HG03558 (cell line): ENCODE results near the gene AHCTF1.

Source experiments
- ATAC-seq: cut with Tn5 transposase; IDR thresholded peaks from one replicate; pipeline ENCODE4 v1.9.1; 2021; ENCODE audit warnings: moderate number of reproducible peaks; ENCODE audit not compliant: unreplicated experiment; ENCODE audit errors: extremely low read depth

AHCTF1 gene

DNA sequence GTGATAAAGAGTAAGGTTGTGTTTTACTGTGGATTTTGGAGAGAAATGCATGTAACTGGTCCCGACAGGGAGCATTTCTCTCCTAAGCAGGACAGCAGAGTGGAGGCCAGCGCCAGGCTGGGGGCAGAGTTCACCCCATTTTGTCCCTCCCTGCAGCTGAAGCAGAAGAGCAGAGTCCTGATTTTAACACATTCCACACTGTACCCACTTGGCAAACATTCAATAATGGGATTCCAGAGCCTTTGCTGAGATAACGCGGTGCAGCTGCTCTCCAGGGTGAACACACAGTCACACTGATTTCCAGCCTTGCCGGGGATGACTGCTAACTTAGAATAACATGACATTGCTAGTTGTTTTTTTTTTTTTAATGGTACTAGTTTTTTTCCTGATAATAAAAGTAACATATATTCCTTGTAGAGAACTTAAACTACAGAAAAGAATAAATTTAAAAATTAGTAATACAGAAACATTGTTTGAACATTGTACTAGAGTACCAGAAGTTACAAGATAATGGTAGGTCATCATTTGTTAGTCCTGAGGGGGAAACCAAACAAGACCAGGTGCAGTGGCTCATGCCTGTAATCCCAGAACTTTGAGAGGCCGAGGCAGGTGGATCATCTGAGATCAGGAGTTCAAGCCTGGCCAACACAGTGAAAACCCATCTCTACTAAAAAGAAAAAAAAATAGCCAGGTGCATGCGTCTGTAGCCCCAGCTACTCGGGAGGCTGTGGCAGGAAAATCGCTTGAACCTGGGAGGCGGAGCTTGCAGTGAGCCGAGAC, 130.3 kb downstream of the AHCTF1 start:
- no peak for ATAC-seq

DNA sequence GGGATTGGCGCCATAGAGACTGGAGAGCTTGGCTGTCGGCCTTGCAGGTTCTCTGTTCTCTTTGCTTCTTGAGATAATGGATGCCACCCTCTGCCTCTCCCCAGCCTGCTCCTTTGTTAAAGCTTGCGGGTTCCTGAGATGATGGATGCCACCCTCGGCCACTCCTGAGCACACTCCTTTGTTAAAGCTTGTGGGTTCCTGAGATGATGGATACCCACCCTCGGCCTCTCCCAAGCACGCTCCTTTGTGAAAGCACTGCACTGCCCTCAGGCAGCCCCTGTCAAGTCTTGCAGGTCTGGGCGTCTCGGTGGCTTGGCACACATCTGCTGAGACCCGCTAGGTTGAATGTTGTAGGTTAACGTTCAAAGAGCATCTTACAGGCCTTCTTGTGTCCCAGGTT, 131.0 kb downstream of the AHCTF1 start:
- ATAC-seq, result no peak

DNA sequence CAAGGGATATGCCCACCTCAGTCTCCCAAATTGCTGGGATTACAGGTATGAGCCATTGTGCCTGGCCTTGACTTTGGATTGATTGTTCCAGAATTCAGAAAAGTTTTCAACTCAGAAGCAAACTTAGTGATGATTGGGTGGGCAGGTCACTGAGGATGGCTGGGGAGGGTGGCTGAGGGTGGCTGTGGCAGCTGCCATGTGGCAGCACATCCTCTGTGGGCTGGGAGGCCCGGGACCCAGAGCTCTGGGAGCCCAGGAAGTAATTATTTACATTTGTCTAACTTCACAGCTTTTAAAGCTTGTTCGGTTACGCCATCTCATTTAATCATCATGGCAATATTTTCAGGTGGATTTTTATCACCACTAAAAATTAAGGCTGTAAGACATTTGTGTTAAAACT, 131.4 kb downstream of the AHCTF1 start:
- ATAC-seq, result no peak

DNA sequence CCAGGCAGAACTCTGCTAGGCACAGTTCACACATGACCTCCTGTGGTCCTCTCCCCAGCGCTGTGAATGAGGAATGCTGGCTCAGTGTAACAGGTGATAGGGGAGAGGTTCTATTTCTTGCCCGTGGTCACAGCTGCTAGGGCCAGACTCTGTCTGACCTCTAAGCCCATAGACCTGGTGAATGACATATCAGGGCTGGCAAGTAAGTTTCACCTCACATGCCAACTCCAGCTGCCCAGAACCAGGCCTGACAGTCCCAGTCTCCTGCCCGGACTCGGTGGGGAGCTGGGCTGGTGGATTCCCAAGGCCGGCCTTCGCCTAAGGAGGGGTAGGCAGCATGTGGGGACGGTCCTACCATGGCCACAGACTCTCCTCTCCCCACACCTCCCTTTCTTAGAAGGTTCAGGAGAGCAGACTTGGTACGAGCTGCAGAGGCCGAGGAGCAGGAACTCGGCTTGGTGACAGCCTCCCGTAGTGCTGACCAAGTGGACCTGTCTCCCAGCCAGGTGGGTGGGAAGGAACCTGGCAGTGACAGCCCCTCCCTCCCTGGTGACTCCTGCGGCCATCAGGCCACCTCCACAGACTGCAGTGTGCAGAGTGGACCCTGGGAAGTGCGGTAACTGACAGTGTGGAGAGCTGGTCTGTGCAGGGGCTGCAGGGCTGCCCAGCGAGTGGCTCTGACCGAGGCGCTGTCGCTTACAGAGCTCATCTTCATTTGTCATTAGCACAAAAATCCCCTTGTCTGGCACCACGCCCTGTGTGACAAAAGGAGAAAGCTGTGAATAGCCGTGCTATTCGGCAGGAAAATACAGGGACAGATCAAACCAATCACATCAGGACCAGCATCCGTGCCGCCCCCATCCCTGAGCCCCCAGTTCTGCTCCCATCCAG, 132.9 kb downstream of the AHCTF1 start:
- no peak for ATAC-seq

DNA sequence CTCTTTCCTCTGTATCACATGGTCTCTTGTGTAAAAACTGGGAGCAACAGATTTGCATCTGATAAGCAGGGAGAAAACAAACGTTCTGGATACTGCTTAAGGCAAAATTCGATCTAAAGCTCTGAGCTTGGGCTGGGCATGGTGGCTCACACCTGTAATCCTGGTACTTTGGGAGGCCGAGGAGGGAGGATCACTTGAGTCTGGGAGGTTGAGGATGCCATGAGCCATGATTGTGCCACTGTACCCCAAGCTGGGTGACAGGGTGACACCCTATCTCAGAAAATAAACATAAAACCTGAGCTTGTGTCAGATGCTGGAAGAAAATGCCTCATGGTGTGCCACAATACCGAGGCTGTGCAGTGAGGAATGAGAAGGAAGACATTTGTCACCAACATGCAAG, 133.6 kb downstream of the AHCTF1 start:
- no peak for ATAC-seq

DNA sequence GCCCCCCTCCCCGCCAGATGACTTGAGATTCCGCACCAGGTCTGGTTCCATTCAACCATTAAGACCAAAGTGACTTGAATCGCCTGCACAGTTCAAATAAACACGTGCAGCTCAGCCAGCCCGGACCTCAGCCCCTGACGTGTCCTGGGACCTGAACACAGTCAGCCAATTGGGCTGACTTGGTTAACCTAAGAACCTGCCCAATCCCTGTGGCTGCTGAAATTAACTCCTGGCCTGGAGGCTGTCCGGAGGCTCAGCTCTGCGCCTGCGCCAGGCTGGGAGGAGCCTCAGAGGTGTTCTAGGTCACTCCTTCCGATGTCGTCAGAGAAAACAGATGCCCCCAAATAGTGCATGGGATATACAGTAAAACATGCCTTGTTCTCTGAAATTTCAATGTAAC, 134.2 kb downstream of the AHCTF1 start:
- no peak for ATAC-seq

DNA sequence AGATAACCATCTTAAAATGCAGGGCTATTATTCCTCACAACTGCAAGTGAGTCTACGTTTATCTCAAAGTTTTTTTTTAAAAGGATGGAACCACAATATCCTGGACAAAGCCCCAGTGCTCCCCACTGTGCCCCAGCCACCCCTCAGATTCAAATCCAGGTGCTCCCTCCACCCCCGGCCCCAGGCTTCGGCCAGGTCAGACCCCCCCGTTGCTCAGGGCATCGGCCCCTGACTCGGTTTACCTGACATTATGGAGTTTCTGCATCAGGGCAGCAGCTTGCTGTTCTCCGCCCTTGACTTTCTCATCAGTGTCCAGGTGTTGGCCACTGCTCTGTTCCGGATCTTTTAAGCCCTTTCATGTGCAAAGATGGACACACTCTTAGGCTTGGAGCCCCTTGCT, 134.6 kb downstream of the AHCTF1 start:
- no peak for ATAC-seq

DNA sequence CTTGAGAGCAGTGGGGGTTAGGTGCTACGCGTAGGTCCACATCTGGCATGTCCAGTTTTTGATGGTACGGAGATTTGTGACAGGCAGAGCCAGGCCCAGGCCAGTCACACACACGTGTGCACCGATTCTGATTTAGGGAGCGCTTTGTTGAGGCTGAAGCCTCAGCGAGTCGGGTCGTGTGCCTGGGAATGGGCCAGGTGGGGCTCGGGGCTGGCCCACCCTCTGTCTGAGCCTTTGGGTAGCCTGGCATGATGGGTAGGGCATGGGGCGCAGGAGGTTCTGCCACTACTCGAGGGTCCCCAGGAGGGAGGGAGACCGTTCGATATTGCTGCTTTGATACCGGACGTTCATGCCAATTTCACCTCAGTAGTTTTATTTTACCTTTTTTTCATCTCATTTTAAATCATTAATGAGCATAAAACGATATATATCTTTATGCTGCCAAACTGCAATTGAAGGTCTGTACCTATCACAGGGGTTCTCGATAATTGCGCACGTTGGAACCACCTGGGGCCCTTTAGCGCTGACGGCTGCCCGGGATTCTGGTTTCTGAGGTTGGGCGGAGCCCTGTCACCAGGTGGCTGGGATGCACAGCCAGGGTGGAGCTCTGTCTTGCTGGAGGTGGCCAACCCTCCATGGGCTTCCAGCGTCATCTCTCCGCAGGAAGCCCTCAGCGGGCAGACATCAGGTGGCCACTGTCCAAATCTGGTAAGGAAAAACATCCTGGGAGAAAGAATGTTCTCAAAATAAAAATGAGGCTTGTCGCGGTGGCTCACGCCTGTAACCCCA, 135.6 kb downstream of the AHCTF1 start:
- no peak for ATAC-seq

DNA sequence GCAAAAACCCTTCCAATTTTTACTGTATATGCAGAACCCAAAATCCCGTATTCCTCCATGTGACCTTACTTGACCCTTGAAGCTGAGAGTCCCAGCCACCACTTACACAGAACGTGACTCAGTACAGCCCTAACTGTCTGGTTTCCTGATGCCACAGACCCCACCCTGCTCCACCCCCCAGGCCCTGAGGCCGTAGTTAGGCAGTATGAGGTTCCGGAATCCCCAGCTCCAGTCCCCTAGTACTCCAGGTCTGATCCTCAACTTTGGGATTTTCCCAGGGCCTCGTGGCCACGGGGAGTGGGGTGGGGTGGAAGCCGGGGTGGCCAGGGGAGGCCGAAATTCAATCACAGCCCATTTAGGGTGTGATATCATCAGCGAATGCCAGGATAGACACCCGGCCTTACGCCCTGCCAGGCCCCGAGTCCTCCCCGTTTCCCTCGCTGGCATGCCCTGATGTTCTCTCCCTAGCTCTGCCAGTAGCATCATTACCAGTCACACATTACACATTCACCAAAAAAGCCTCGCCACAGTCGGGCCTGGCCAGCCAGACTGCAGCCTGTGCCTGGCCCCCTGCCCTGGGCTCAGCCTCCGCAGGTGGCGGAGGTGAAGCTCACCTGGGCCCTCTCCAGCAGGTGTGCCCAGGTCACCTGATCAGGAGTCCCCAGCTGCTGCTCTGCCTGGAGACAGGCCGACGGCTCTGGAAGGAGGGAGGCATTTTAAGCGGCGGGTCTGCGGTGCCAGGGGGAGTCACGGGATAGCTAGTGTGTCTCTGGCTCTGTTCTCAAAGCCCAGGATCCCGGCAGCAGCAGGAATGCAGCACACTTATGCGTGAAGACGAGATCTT, 136.7 kb downstream of the AHCTF1 start:
- no peak for ATAC-seq

DNA sequence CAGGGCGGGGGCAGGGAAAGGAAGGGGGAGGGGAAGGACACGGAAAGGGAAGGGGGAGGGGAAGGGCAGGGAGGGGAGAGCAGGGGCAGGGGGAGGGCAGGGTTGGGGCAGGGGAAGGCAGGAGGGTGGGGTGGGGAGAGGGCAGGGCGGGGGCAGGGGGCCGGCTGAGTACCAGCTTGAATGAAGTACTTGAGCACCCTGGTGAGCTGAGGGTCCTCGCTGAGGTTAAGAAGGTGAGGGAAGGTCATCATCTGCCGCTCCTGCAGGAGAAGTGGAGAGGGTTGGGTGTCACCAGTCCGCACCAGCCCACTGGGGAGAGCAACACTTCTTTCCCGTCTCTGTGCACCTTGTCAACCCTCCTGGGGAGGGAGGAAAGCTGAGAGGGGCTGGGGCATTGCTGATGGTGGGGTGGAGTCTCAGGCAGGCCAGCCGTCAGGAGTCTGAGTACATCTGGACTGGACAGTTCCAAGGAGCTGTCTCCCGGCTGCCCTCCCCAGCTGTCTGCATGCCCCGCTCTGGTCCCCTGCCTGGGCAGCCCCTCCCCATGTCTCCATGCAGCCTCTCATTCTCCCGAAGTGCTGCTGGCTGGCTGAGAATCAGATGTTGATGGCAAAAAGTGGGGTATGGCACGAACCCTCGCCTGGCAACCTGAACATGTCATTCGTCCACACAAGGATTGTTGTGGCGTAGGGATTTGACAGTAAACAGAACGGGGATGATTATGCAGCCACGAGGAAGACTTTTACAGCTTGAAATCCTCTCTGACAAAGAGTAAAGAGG, 137.5 kb downstream of the AHCTF1 start:
- ATAC-seq, result no peak

DNA sequence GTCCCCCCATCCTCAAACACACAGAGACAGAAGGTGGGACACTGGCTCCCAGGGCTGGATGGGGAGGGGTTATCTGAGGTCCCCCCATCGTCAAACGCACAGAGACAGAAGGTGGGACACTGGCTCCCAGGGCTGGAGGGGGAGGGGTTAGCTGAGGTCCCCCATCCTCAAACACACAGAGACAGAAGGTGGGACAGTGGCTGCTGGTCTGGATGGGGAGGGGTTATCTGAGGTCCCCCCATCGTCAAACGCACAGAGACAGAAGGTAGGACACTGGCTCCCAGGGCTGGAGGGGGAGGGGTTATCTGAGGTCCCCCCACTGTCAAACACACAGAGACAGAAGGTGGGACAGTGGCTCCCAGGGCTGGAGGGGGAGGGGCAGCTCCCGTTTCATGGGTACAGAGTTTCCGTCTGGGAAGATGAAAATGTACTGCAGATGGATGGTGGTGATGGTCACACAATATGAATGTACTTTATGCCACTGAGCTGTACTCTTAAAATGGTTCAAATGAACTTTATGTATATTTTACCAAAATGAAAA, 138.3 kb downstream of the AHCTF1 start:
- ATAC-seq, result no peak

DNA sequence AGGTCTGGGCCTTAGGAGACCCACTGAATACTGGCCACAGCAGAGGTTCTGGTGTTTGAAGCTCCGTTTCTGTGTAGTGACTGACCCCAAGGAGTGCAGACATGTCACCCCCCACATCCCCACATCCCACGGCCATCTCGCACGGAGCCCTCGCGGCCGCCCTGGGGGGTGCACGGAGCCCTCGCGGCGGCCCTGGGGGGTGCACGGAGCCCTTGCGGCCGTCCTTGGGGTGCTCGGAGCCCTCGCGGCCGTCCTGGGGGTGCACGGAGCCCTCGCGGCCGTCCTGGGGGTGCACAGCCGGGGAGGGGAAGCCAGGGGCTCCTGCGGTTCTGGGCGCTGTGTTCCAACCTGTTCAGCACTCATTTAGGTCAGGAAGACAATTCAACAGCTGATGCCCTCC, 139.1 kb downstream of the AHCTF1 start:
- no peak for ATAC-seq

DNA sequence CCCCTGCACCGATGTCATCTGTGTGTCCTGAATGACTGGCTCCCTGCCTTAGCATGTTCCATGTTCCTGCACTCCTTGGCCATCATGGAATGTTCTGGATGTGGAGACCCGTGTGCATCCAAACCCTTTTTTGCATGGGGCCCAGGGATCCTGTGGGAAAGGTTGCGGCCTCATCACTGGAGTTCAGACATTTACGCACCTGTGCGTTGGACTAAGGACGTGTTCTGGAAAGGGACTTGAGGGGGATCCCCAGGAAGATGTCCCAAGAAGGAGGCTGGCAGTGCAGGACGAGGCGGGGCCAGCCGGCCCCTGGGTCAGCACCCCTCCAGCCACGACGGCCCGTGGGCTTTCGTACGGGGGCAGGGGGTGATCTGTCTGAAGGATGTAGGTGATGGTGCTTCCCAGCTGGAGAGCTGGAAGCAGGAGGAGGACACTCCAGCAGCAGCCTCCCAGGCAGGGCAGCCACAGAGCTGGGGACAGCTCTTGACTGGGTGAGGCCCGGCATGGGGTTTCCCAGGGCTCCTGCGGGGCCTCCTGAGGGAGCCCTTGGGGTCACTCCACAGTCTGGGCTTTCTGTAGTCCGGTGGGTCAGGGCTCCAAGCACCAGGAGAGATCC, 140.3 kb downstream of the AHCTF1 start:
- ATAC-seq, result no peak

DNA sequence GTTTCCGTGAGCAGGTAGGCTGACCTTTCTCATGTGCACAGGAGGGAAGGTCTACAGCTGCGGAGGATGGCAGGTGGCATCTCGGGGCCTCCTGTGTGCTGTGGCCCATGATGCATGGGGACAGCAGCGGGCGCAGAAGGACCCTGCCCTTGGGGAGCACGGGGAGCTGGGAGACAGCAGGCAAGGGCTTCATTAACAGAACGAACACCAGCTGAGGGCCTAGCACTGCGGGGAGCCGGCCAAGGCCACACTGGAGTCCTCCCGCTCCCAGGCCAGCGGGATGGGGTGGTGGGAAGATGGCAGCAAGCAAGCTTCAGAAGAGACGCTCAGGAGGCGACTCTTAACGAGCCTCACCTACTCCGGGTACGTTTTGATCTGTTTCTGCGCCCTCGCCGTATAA, 140.9 kb downstream of the AHCTF1 start:
- no peak for ATAC-seq

DNA sequence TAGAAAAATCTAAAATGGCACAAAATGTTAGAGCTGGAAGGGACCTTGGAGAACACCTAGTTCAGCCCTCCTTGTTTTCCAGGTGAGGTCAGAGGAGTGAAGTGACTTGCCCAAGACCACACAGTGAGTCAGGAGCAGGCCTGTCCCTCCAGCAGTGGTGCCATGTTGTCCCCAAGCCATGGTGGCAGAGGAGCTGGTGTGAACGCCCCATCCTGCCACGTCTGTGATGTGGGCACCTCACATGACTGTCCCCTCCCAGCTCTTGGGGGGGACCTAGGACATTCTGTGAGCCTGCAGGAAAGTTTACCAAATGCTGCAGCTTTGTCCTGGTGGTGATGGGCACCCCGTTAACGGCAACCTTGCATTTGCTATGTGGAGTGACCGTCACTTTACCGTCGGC, 141.4 kb downstream of the AHCTF1 start:
- ATAC-seq, result no peak

DNA sequence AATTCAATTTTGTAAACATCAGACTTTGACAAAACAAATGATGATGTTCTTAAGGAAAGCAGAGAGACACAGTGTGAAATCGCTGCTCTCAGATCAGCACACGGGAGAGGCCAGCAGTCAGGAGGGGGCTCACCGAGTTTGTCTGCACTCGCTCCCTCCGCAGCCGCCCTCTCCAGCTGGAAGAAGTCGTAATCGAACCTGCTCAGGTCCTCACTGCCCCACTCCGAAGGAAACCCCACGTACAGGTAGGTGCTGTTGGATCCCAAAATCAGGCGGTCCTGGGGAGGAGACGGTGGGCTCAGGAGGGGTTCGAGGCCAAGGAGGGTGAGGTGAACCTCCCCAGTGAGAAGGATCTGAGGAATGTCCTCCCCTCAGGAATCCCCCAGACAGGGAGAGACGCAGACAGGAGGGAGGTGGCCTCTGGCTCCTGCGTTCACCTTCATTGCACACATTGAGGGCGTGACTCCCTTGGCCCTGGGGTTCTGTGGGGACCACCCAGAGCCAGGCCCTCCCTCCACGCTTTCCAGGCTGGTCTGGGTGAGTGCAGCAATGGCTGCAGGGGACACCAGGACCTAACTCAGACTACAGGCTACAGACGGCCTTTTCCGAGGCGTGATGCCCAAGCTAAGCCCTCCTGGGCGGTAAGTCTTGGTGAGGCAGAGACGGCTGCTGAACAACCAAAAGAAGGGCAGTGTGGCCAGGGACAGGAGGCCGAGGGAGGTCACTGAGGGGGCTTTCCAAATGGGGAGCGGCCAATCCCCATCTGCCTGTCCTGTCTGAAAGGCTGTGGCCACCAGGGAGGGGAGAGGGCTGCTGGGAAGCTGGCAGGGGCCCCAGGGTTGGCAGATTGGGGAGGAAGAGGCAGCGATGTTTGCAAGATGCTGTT, 142.1 kb downstream of the AHCTF1 start:
- ATAC-seq, result no peak
